PC-3 (cell line): ENCODE measurements around the gene LGALSL. TPM values are rescaled to one million over a fixed set of nuclear protein-coding genes. Genes with fewer than 3 reads are reported as not detected.
"Not testable (repeated sequence)": the region's sequence is repeated elsewhere in the genome, so short reads cannot be mapped to it uniquely, and the experiment has no call there.

Source experiments
- ATAC-seq: fragments of 200-7000 bp; cut with Tn5 transposase; 2 replicates; pipeline ENCODE4 v1.9.1; 2020; ENCODE audit warnings: mild to moderate bottlenecking, moderate library complexity
- BruUV-seq: library from RNA; stranded (reverse); fragments of 400-500 nt; replicated peaks from 2 replicates; lab custom pipeline; 2021; lab: Mats Ljungman, UMichigan
- CTCF ChIA-PET: fragments of 300-600 bp; sonication (Branson Sonifier 250); formaldehyde crosslinking; loops from one replicate; lab custom pipeline; 2022; ENCODE audit warnings: antibody characterized with exemption; lab: Charles Lee
- POLR2A ChIA-PET: fragments of 300-600 bp; sonication (Branson Sonifier 250); formaldehyde crosslinking; loops from one replicate; lab custom pipeline; 2022; ENCODE audit warnings: antibody characterized with exemption; ENCODE audit not compliant: unreplicated experiment; lab: Charles Lee
- DNase-seq: peaks from one replicate; pipeline ENCODE4 v3.0.0-alpha.2; 2015
- H2AFZ ChIP-seq: fragments of 300-600 bp; sonication (generic); 2 replicates; pipeline ENCODE4 v1.6.0; 2016; ENCODE audit warnings: antibody characterized with exemption, low read length
- H3F3A ChIP-seq: fragments of 300-600 bp; sonication (generic); one replicate; pipeline ENCODE4 v1.6.0; 2017; ENCODE audit warnings: antibody characterized with exemption, low read length, control low read depth, mild to moderate bottlenecking; ENCODE audit not compliant: unreplicated experiment
- H3K27ac ChIP-seq: fragments of 300-600 bp; sonication (generic); 2 replicates; pipeline ENCODE4 v1.5.1; 2016; ENCODE audit warnings: mild to moderate bottlenecking, low read length
- H3K27me3 ChIP-seq: fragments of 300-600 bp; sonication (generic); 2 replicates; pipeline ENCODE4 v1.6.1; 2016; ENCODE audit warnings: low read length, mixed read lengths
- H3K36me3 ChIP-seq: fragments of 300-600 bp; sonication (generic); 2 replicates; pipeline ENCODE4 v1.6.1; 2016; ENCODE audit warnings: low read depth, mixed run types, low read length, mixed read lengths
- H3K4me1 ChIP-seq: fragments of 300-600 bp; sonication (generic); 2 replicates; pipeline ENCODE4 v1.5.1; 2016; ENCODE audit warnings: low read length; ENCODE audit not compliant: insufficient read depth
- H3K4me2 ChIP-seq: fragments of 300-600 bp; sonication (generic); 2 replicates; pipeline ENCODE4 v1.6.0; 2016; ENCODE audit warnings: low read length
- H3K4me3 ChIP-seq: fragments of 300-600 bp; sonication (generic); 2 replicates; pipeline ENCODE4 v1.5.1; 2016; ENCODE audit warnings: mild to moderate bottlenecking, low read length, mixed read lengths
- H3K79me2 ChIP-seq: fragments of 300-600 bp; sonication (generic); 2 replicates; pipeline ENCODE4 v1.6.1; 2017; ENCODE audit warnings: low read length, mixed read lengths
- H3K9ac ChIP-seq: fragments of 300-600 bp; sonication (generic); 2 replicates; pipeline ENCODE4 v1.6.0; 2016; ENCODE audit warnings: mild to moderate bottlenecking, low read length
- H3K9me2 ChIP-seq: fragments of 300-600 bp; sonication (generic); replicated peaks from 2 replicates; pipeline ENCODE4 v1.6.1; 2016; ENCODE audit warnings: mixed run types, low read length, mixed read lengths
- H3K9me3 ChIP-seq: fragments of 300-600 bp; sonication (generic); 2 replicates; pipeline ENCODE4 v1.6.1; 2016; ENCODE audit warnings: low read length, mixed read lengths
- H4K20me1 ChIP-seq: fragments of 300-600 bp; sonication (generic); 2 replicates; pipeline ENCODE4 v1.6.1; 2016; ENCODE audit warnings: low read length, mixed read lengths
- CTCF ChIP-seq: fragments of 300-600 bp; sonication (generic); conservative IDR thresholded peaks from 2 replicates; pipeline ENCODE4 v1.5.1; 2017; ENCODE audit warnings: antibody characterized with exemption, low read depth, mild to moderate bottlenecking, low read length
- EZH2 ChIP-seq: fragments of 300-600 bp; sonication (generic); IDR thresholded peaks from one replicate; pipeline ENCODE4 v1.6.1; 2017; ENCODE audit warnings: antibody characterized with exemption, mild to moderate bottlenecking, low read length; ENCODE audit not compliant: unreplicated experiment
- EZH2phosphoT487 ChIP-seq: fragments of 300-600 bp; sonication (generic); IDR thresholded peaks from 2 replicates; pipeline ENCODE4 v1.6.1; 2018; ENCODE audit warnings: mild to moderate bottlenecking, antibody characterized with exemption, low read length, borderline replicate concordance
- intact Hi-C: fragments of 100-400 bp; cut with micrococcal nuclease; formaldehyde crosslinking; loops from 2 replicates; pipeline ENCODE4 v1.9.0; 2023
- total RNA-seq: library from RNA; depleted of rRNA; stranded (reverse); fragments of >200 nt; gene quantifications from 2 replicates; pipeline ENCODE4 v1.2.3, GENCODE V29; 2014

LGALSL gene
- total RNA-seq, 1 experiment from 2014 or later = 16.0 TPM

- H3K27me3 ChIP-seq = no peaks in the 10 kb centered on the region
- H3K4me1 ChIP-seq = peaks cover 8% of the 10 kb centered on the region; the same call in 1 of the 2 replicates
- ATAC-seq (no peak), DNase-seq (no peak)
- TF ChIP-seq EZH2 (no peak), CTCF (no peak), EZH2phosphoT487 (no peak)
- ChIA-PET CTCF (no interaction called here), POLR2A (no interaction called here)
- no peak overlapping the region for H3K4me2 ChIP-seq
- no peak overlapping the region for H3K27ac ChIP-seq
- no peaks in the 10 kb centered on the region for H3K9me3 ChIP-seq
- BruUV-seq = no TSS peak
- no peaks in the 10 kb centered on the region for H3K9me2 ChIP-seq
- intact Hi-C loops = no loop called here
- no peaks in the 10 kb centered on the region for H3K36me3 ChIP-seq
- H4K20me1 ChIP-seq = no peaks in the 10 kb centered on the region
- H3K4me3 ChIP-seq = no peak overlapping the region
- H3K9ac ChIP-seq = no peak overlapping the region
- H2AFZ ChIP-seq = no peak overlapping the region
- H3F3A ChIP-seq = no peaks in the 10 kb centered on the region
- H3K79me2 ChIP-seq = no peaks in the 10 kb centered on the region
These were observed 11.7 kb upstream of the LGALSL start for GRCh38 chr2:64442277-64442676.

- ChIA-PET CTCF (no interaction called here), POLR2A (no interaction called here)
- H3K4me1 ChIP-seq = peaks cover 12% of the 10 kb centered on the region; the same call in 1 of the 2 replicates
- no peaks in the 10 kb centered on the region for H3K9me2 ChIP-seq
- H3F3A ChIP-seq = no peaks in the 10 kb centered on the region
- H3K9ac ChIP-seq = no peak overlapping the region
- no peaks in the 10 kb centered on the region for H3K9me3 ChIP-seq
- H3K4me3 ChIP-seq = no peak overlapping the region
- BruUV-seq = no TSS peak
- intact Hi-C loops = no loop called here
- no peak for ATAC-seq
- H4K20me1 ChIP-seq = no peaks in the 10 kb centered on the region
- no peak overlapping the region for H2AFZ ChIP-seq
- H3K36me3 ChIP-seq = no peaks in the 10 kb centered on the region
- no peak overlapping the region for H3K27ac ChIP-seq
- H3K27me3 ChIP-seq = no peaks in the 10 kb centered on the region
- H3K4me2 ChIP-seq = no peak overlapping the region
- no peak for DNase-seq
- H3K79me2 ChIP-seq = no peaks in the 10 kb centered on the region
- TF ChIP-seq EZH2phosphoT487 (no peak), CTCF (no peak), EZH2 (no peak)
These were observed 11.0 kb upstream of the LGALSL start for GRCh38 chr2:64442801-64443429.

- DNase-seq = peak; percentile 55
- intact Hi-C loops, H3K9ac ChIP-seq, H3K9me3 ChIP-seq, BruUV-seq, H2AFZ ChIP-seq, H3K4me2 ChIP-seq, H4K20me1 ChIP-seq, POLR2A ChIA-PET, H3K36me3 ChIP-seq, H3K27me3 ChIP-seq, H3K9me2 ChIP-seq, H3K4me3 ChIP-seq, H3K79me2 ChIP-seq, H3F3A ChIP-seq, H3K27ac ChIP-seq: not testable (repeated sequence)
- H3K4me1 ChIP-seq = peaks cover 12% of the 10 kb centered on the region; the same call in 1 of the 2 replicates
- ATAC-seq = peak; percentile 38; the same call in 1 of the 2 replicates
- CTCF ChIA-PET = interaction anchor here (0.6 kb wide), 1 partner anchor 34 kb away, joined by 3 read pairs; no protein-coding TSS in a partner anchor
These were observed 8.0 kb upstream of the LGALSL start for GRCh38 chr2:64445970-64446369.
